Measurements from ENCODE around the gene EMILIN3.

- no peak for TF ChIP-seq CTCF (IDR thresholded peaks at IDR 0.05; ENCODE audit: borderline replicate concordance, extremely low read depth, low read length, poor library complexity, severe bottlenecking)
- no peak for TF ChIP-seq EZH2 (IDR thresholded peaks at IDR 0.05; ENCODE audit: borderline replicate concordance, low read depth, low read length, severe bottlenecking)
Observed at GRCh38 chr20:41387444-41387851, 20.8 kb upstream of the EMILIN3 start.

All from DND-41 (cell line).